Neural progenitor cell (in vitro differentiated cells): ENCODE results near the gene ANXA11. TPM values are rescaled to one million over a fixed set of nuclear protein-coding genes. Genes with fewer than 3 reads are reported as not detected.

Source experiments
- DNase-seq: peaks from one replicate; pipeline ENCODE4 v3.0.0-alpha.2; 2016; ENCODE audit warnings: low spot score
- H2AFZ ChIP-seq: fragments of 200-600 bp; sonication (generic); replicated peaks from 2 replicates; pipeline ENCODE4 v1.6.1; 2016; ENCODE audit warnings: antibody characterized with exemption
- H3F3A ChIP-seq: fragments of 200-600 bp; sonication (generic); 2 replicates; pipeline ENCODE4 v1.6.1; 2016; ENCODE audit warnings: antibody characterized with exemption, low read depth
- H3K27ac ChIP-seq: fragments of 200-600 bp; sonication (generic); 2 replicates; pipeline ENCODE4 v1.5.1; 2016; ENCODE audit warnings: mild to moderate bottlenecking
- H3K27me3 ChIP-seq: fragments of 200-600 bp; sonication (generic); 2 replicates; pipeline ENCODE4 v1.6.1; 2016; ENCODE audit warnings: mild to moderate bottlenecking, moderate library complexity
- H3K36me3 ChIP-seq: fragments of 200-600 bp; sonication (generic); 2 replicates; pipeline ENCODE4 v1.5.1; 2016
- H3K4me1 ChIP-seq: fragments of 200-600 bp; sonication (generic); 2 replicates; pipeline ENCODE4 v1.6.1; 2016; ENCODE audit warnings: mixed run types
- H3K4me2 ChIP-seq: fragments of 200-600 bp; sonication (generic); 2 replicates; pipeline ENCODE4 v1.6.1; 2016
- H3K4me3 ChIP-seq: fragments of 200-600 bp; sonication (generic); 2 replicates; pipeline ENCODE4 v1.5.1; 2016
- H3K79me2 ChIP-seq: fragments of 200-600 bp; sonication (generic); 2 replicates; pipeline ENCODE4 v1.6.1; 2016; ENCODE audit warnings: low read depth
- H3K9ac ChIP-seq: fragments of 200-600 bp; sonication (generic); 2 replicates; pipeline ENCODE4 v1.6.1; 2016
- H3K9me3 ChIP-seq: fragments of 200-600 bp; sonication (generic); 2 replicates; pipeline ENCODE4 v1.5.1; 2016; ENCODE audit warnings: low read depth
- H4K20me1 ChIP-seq: fragments of 200-600 bp; sonication (generic); 2 replicates; pipeline ENCODE4 v1.6.1; 2016; ENCODE audit warnings: low read depth
- H3K27ac Mint-ChIP-seq: 3 replicates; pipeline ENCODE4 v1.8.0; 2021; ENCODE audit warnings: mixed read lengths
- H3K27me3 Mint-ChIP-seq: 2 replicates; pipeline ENCODE4 v1.8.0; 2022; ENCODE audit warnings: low read depth, mild to moderate bottlenecking, inconsistent platforms, moderate library complexity, mixed read lengths; ENCODE audit not compliant: insufficient read depth
- H3K36me3 Mint-ChIP-seq: 3 replicates; pipeline ENCODE4 v1.8.0; 2021; ENCODE audit warnings: mixed read lengths
- H3K4me1 Mint-ChIP-seq: 3 replicates; pipeline ENCODE4 v1.8.0; 2021; ENCODE audit warnings: mixed read lengths
- H3K4me3 Mint-ChIP-seq: 3 replicates; pipeline ENCODE4 v1.8.0; 2021; ENCODE audit warnings: mild to moderate bottlenecking, moderate library complexity, mixed read lengths
- H3K9me3 Mint-ChIP-seq: 3 replicates; pipeline ENCODE4 v1.8.0; 2020; ENCODE audit warnings: mixed read lengths
- CTCF ChIP-seq: fragments of 200-600 bp; sonication (generic); IDR thresholded peaks from 2 replicates; pipeline ENCODE4 v1.5.1; 2017; ENCODE audit warnings: antibody characterized with exemption, mild to moderate bottlenecking
- EZH2 ChIP-seq: fragments of 200-600 bp; sonication (generic); IDR thresholded peaks from 2 replicates; pipeline ENCODE4 v1.6.1; 2017; ENCODE audit warnings: antibody characterized with exemption, mild to moderate bottlenecking, moderate library complexity
- EZH2phosphoT487 ChIP-seq: fragments of 200-600 bp; sonication (generic); IDR thresholded peaks from 2 replicates; pipeline ENCODE4 v1.6.1; 2017; ENCODE audit warnings: antibody characterized with exemption
- total RNA-seq: library from RNA; depleted of rRNA; stranded (reverse); fragments of >200 nt; gene quantifications from 2 replicates; pipeline ENCODE4 v1.2.3, GENCODE V29; 2015; ENCODE audit warnings: low replicate concordance

Gene ANXA11
- total RNA-seq, 1 donor from 2014 or later: 2.7 TPM

- Mint-ChIP-seq H3K4me3 (no peak overlapping the region), H3K27ac (no peak overlapping the region), H3K36me3 (peaks cover 3% of the 10 kb centered on the region), H3K9me3 (no peaks in the 10 kb centered on the region), H3K27me3 (peaks cover 11% of the 10 kb centered on the region), H3K4me1 (peaks cover 16% of the 10 kb centered on the region)
- no peak overlapping the region for H3K4me3 ChIP-seq
- H3K4me1 ChIP-seq: peaks cover 13% of the 10 kb centered on the region
- no peak overlapping the region for H2AFZ ChIP-seq
- H3K4me2 ChIP-seq: no peak overlapping the region
- no peaks in the 10 kb centered on the region for H3K79me2 ChIP-seq
- TF ChIP-seq EZH2 (no peak), EZH2phosphoT487 (no peak), CTCF (no peak)
- no peaks in the 10 kb centered on the region for H3K36me3 ChIP-seq
- H3F3A ChIP-seq: no peaks in the 10 kb centered on the region
- no peak overlapping the region for H3K27ac ChIP-seq
- H4K20me1 ChIP-seq: peaks cover 7% of the 10 kb centered on the region
- no peak for DNase-seq
- H3K9me3 ChIP-seq: no peaks in the 10 kb centered on the region
- no peak overlapping the region for H3K9ac ChIP-seq
- no peaks in the 10 kb centered on the region for H3K27me3 ChIP-seq
Measured at GRCh38 chr10:80167471-80168161, 37.7 kb downstream of the ANXA11 start.

GRCh38 chr10:80166581-80167470, 38.5 kb downstream of the ANXA11 start:
- Histone ChIP-seq H3F3A (no peaks in the 10 kb centered on the region), H4K20me1 (peaks cover 7% of the 10 kb centered on the region), H3K4me1 (peaks cover 9% of the 10 kb centered on the region), H3K79me2 (no peaks in the 10 kb centered on the region), H2AFZ (no peak overlapping the region), H3K9ac (no peak overlapping the region), H3K27me3 (no peaks in the 10 kb centered on the region), H3K4me3 (no peak overlapping the region), H3K9me3 (no peaks in the 10 kb centered on the region), H3K27ac (no peak overlapping the region), H3K36me3 (no peaks in the 10 kb centered on the region), H3K4me2 (no peak overlapping the region)
- TF ChIP-seq EZH2: no peak
- no peak for TF ChIP-seq CTCF
- TF ChIP-seq EZH2phosphoT487: no peak
- H3K4me3 Mint-ChIP-seq: no peak overlapping the region
- H3K36me3 Mint-ChIP-seq: peaks cover 3% of the 10 kb centered on the region
- no peak overlapping the region for H3K27ac Mint-ChIP-seq
- DNase-seq: no peak
- peaks cover 16% of the 10 kb centered on the region for H3K4me1 Mint-ChIP-seq
- H3K27me3 Mint-ChIP-seq: peaks cover 11% of the 10 kb centered on the region
- H3K9me3 Mint-ChIP-seq: no peaks in the 10 kb centered on the region

GRCh38 chr10:80165173-80165572, 40.2 kb downstream of the ANXA11 start:
- Mint-ChIP-seq H3K4me1 (peaks cover 23% of the 10 kb centered on the region), H3K9me3 (no peaks in the 10 kb centered on the region), H3K36me3 (peaks cover 3% of the 10 kb centered on the region), H3K27me3 (peaks cover 3% of the 10 kb centered on the region), H3K4me3 (no peak overlapping the region), H3K27ac (no peak overlapping the region)
- Histone ChIP-seq H3K9ac (no peak overlapping the region), H3K4me3 (no peak overlapping the region), H3K36me3 (no peaks in the 10 kb centered on the region), H3K4me1 (peaks cover 13% of the 10 kb centered on the region), H4K20me1 (peaks cover 7% of the 10 kb centered on the region), H3K79me2 (no peaks in the 10 kb centered on the region), H3K27me3 (no peaks in the 10 kb centered on the region), H3F3A (no peaks in the 10 kb centered on the region), H3K4me2 (no peak overlapping the region), H3K9me3 (no peaks in the 10 kb centered on the region), H2AFZ (no peak overlapping the region), H3K27ac (no peak overlapping the region)
- no peak for TF ChIP-seq EZH2
- no peak for TF ChIP-seq CTCF
- no peak for TF ChIP-seq EZH2phosphoT487
- DNase-seq: no peak
